ENCODE measurements around the gene MAPKAP1.

DNA sequence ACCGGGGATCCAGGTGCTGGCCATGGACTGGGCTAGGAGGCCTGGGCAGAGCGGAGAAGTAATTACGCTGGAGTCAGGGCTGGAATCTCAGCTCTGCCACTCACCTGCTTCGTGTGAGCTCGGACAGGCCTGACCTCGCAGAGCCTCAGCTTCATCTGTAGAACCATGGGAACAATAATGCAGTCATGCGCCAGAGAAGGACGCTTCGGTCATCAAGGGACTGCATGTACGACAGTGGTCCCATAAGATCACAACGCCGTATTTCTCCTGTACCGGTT is 300.3 kb downstream of the MAPKAP1 start:
- TF ChIP-seq SUZ12 (IDR thresholded peaks at IDR 0.05; ENCODE audit: extremely low read depth, insufficient read depth, insufficient read length) (no peak), YY1 (IDR thresholded peaks at IDR 0.05; ENCODE audit: insufficient read depth, insufficient read length) (no peak)
